ENCODE measurements around the gene SH2D3A. TPM values are rescaled to one million over a fixed set of nuclear protein-coding genes. Genes with fewer than 3 reads are reported as not detected.

The SH2D3A gene
- total RNA-seq, 4 donors from 2014 or later, result 14.1 to 27.4 (median 20.7) TPM

GRCh38 chr19:6730941-6731670, 36.1 kb downstream of the SH2D3A start:
- Histone ChIP-seq H3K27me3 (no peaks in the 10 kb centered on the region), H3K36me3 (peaks cover 13 to 24% of the 10 kb centered on the region in 2 donors), H3K4me1 (peaks cover 4 to 10% of the 10 kb centered on the region in 2 donors), H3K9me3 (no peaks in the 10 kb centered on the region), H3K4me3 (replicated peaks in 1 of 3) (no peak overlapping the region), H3K27ac (no peak overlapping the region)
- 93 to 95% methylated on average over 24 of the region's 30 CpGs for WGBS, 2 donors
- DNase-seq, result no peak
- TF ChIP-seq POLR2A (IDR thresholded peaks at IDR 0.05) (no peak), CTCF (IDR thresholded peaks at IDR 0.05) (no peak)
- intact Hi-C loops (cut with DNase I), result loop anchor here (10.0 kb wide), 1 partner anchor 134 kb away; no protein-coding TSS in a partner anchor

- Histone ChIP-seq H3K36me3 (peaks cover 13 to 24% of the 10 kb centered on the region in 2 donors), H3K27ac (no peak overlapping the region)
- intact Hi-C loops (cut with DNase I), result loop anchor here (10.0 kb wide), 1 partner anchor 135 kb away; no protein-coding TSS in a partner anchor
Measured at GRCh38 chr19:6730153-6730804, 37.0 kb downstream of the SH2D3A start.

GRCh38 chr19:6729573-6730152, 37.6 kb downstream of the SH2D3A start:
- intact Hi-C loops (cut with DNase I), result loop anchor here (10.0 kb wide), 1 partner anchor 135 kb away; no protein-coding TSS in a partner anchor
- H3K27ac ChIP-seq, result no peak overlapping the region
- H3K9me3 ChIP-seq, result no peaks in the 10 kb centered on the region
- no peak for TF ChIP-seq CTCF (IDR thresholded peaks at IDR 0.05)
- no peak for TF ChIP-seq POLR2A (IDR thresholded peaks at IDR 0.05)
- H3K4me3 ChIP-seq (replicated peaks in 1 of 3), result no peak overlapping the region
- 92 to 94% methylated on average over 23 of the region's 23 CpGs for whole genome bisulfite sequencing, 2 donors
- no peak for DNase-seq
- no peaks in the 10 kb centered on the region for H3K27me3 ChIP-seq
- peaks cover 13 to 24% of the 10 kb centered on the region in 2 donors for H3K36me3 ChIP-seq
- no peaks in the 10 kb centered on the region for H3K4me1 ChIP-seq

More at GRCh38 chr19:6730153-6730804, 37.0 kb downstream of the SH2D3A start:
- DNase-seq, result peak; percentile 31 to 34
- Histone ChIP-seq H3K9me3 (no peaks in the 10 kb centered on the region), H3K4me1 (peaks cover 0 to 2% of the 10 kb centered on the region in 2 donors), H3K4me3 (replicated peaks in 1 of 3) (no peak overlapping the region), H3K27me3 (no peaks in the 10 kb centered on the region)
- TF ChIP-seq POLR2A (IDR thresholded peaks at IDR 0.05) (no peak), CTCF (IDR thresholded peaks at IDR 0.05) (no peak)
- 82 to 87% methylated on average over 9 to 17 of the region's 27 CpGs for WGBS, 2 donors

- Histone ChIP-seq H3K27ac (no peak overlapping the region), H3K27me3 (no peaks in the 10 kb centered on the region), H3K4me1 (peaks cover 2 to 6% of the 10 kb centered on the region in 2 donors), H3K9me3 (no peaks in the 10 kb centered on the region), H3K36me3 (peaks cover 9 to 24% of the 10 kb centered on the region in 2 donors), H3K4me3 (replicated peaks in 1 of 3) (no peak overlapping the region)
- no peak for DNase-seq
- intact Hi-C loops (cut with DNase I), result no loop called here
- WGBS, 2 donors, result 43 to 54% methylated on average over 8 of the region's 8 CpGs
- no peak for TF ChIP-seq POLR2A (IDR thresholded peaks at IDR 0.05)
- no peak for TF ChIP-seq CTCF (IDR thresholded peaks at IDR 0.05)
Measured at GRCh38 chr19:6728346-6728745, 38.9 kb downstream of the SH2D3A start.

Data from thyroid gland (tissue), 4 donors.